Measurements from ENCODE around the gene OLFM3. TPM values are rescaled to one million over a fixed set of nuclear protein-coding genes. Genes with fewer than 3 reads are reported as not detected.

The OLFM3 gene
- total RNA-seq, 2 donors from 2014 or later = not detected

DNA sequence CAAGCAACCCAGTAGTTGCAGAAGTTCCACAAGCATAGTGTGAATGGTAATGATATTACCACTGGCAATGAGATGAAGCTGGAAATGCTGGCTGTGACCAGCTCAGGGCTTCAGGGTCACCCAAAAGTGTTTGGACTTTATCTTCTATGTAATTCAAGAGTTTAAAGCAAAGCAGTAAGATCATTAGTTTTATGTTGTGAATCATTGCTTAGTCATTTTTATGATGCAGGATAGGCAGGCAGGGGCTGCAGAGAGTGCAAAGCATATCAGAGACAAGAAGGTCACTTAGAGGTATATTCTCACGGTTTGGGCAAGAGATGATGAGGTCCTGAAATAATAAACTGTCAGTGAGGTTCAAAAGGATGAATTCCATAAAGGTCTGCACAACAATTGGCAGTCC lies 147.4 kb downstream of the OLFM3 start:
- ATAC-seq (ENCODE audit: insufficient number of reproducible peaks, low FRiP score, low read depth) (no peak), DNase-seq (ENCODE audit: low spot score) (no peak)
- H3K9me3 ChIP-seq = no peaks in the 10 kb centered on the region
- H3K27ac ChIP-seq = no peak overlapping the region
- no peaks in the 10 kb centered on the region for H3K36me3 ChIP-seq
- H3K4me1 ChIP-seq (ENCODE audit: control insufficient read depth in 1 of 2, low read depth in 2 of 2) = no peaks in the 10 kb centered on the region
- H3K27me3 ChIP-seq (replicated peaks; ENCODE audit: insufficient read depth) = no peaks in the 10 kb centered on the region
- no peak for TF ChIP-seq CTCF (IDR thresholded peaks at IDR 0.05)
- no peak overlapping the region for H3K4me3 ChIP-seq

DNA sequence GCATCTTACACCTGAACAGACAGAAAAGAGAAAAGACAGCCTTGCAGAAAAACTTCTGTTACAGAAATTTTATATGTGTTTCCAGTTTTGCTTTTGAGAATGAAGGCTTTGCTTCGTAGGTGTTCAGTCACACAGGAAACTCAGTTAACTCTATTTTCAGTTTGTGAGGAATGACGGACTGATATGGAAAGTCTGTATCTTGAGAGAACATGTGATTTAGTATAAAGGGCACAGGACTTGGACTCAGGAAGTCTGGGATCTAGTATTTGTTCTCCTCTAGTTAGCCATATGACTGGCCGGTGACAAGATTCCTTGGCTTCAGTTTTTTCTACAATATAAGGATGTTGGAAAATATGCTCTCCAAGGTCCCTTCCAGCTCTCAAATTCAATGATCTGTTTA lies 149.1 kb downstream of the OLFM3 start:
- Histone ChIP-seq H3K4me3 (no peak overlapping the region), H3K27ac (no peak overlapping the region), H3K9me3 (no peaks in the 10 kb centered on the region), H3K36me3 (no peaks in the 10 kb centered on the region), H3K4me1 (ENCODE audit: control insufficient read depth in 1 of 2, low read depth in 2 of 2) (no peaks in the 10 kb centered on the region), H3K27me3 (replicated peaks; ENCODE audit: insufficient read depth) (no peaks in the 10 kb centered on the region)
- no peak for TF ChIP-seq CTCF (IDR thresholded peaks at IDR 0.05)
- no peak for DNase-seq (ENCODE audit: low spot score)
- ATAC-seq (ENCODE audit: insufficient number of reproducible peaks, low FRiP score, low read depth) = no peak

GRCh38 chr1:101846820-101847219 lies 149.9 kb downstream of the OLFM3 start:
- Histone ChIP-seq H3K4me1 (ENCODE audit: control insufficient read depth in 1 of 2, low read depth in 2 of 2) (no peaks in the 10 kb centered on the region), H3K36me3 (no peaks in the 10 kb centered on the region), H3K9me3 (no peaks in the 10 kb centered on the region), H3K27ac (no peak overlapping the region), H3K27me3 (replicated peaks; ENCODE audit: insufficient read depth) (no peaks in the 10 kb centered on the region), H3K4me3 (no peak overlapping the region)
- ATAC-seq (ENCODE audit: insufficient number of reproducible peaks, low FRiP score, low read depth) (no peak), DNase-seq (ENCODE audit: low spot score) (no peak)
- TF ChIP-seq CTCF (IDR thresholded peaks at IDR 0.05) = no peak

GRCh38 chr1:101843160-101843559 lies 153.6 kb downstream of the OLFM3 start:
- Histone ChIP-seq H3K4me1 (ENCODE audit: control insufficient read depth in 1 of 2, low read depth in 2 of 2) (no peaks in the 10 kb centered on the region), H3K27ac (no peak overlapping the region), H3K9me3 (no peaks in the 10 kb centered on the region), H3K4me3 (no peak overlapping the region), H3K27me3 (replicated peaks; ENCODE audit: insufficient read depth) (no peaks in the 10 kb centered on the region), H3K36me3 (no peaks in the 10 kb centered on the region)
- DNase-seq (ENCODE audit: low spot score) = no peak
- TF ChIP-seq CTCF (IDR thresholded peaks at IDR 0.05) = no peak
- ATAC-seq (ENCODE audit: insufficient number of reproducible peaks, low FRiP score, low read depth) = no peak

GRCh38 chr1:101841824-101842223 lies 154.9 kb downstream of the OLFM3 start:
- H3K4me1 ChIP-seq (ENCODE audit: control insufficient read depth in 1 of 2, low read depth in 2 of 2) = no peaks in the 10 kb centered on the region
- no peak overlapping the region for H3K4me3 ChIP-seq
- no peaks in the 10 kb centered on the region for H3K27me3 ChIP-seq (replicated peaks; ENCODE audit: insufficient read depth)
- H3K27ac ChIP-seq = no peak overlapping the region
- ATAC-seq (ENCODE audit: insufficient number of reproducible peaks, low FRiP score, low read depth) = no peak
- no peaks in the 10 kb centered on the region for H3K9me3 ChIP-seq
- TF ChIP-seq CTCF (IDR thresholded peaks at IDR 0.05) = no peak
- H3K36me3 ChIP-seq = no peaks in the 10 kb centered on the region
- no peak for DNase-seq (ENCODE audit: low spot score)
